Body of pancreas (tissue), 4 donors: ENCODE results near the gene CDK4.

Experiments used
- POLR2A ChIP-seq, 3 donors: fragments of 450-650 bp; IDR thresholded peaks; one replicate each; pipeline ENCODE4 v1.6.1; 2016; ENCODE audit warnings: antibody characterized with exemption in 3 of 3, mild to moderate bottlenecking in 2 of 3
- TF ChIP-seq, protein P1 (sequence below), 7 experiments: fragments of 450-650 bp in 4 of 7; fragments of 200-600 bp in 3 of 7; sonication (generic) in 3 of 7; IDR thresholded peaks; one replicate each; pipeline ENCODE4 v1.5.1; 2016 to 2019; ENCODE audit warnings: antibody characterized with exemption in 7 of 7

DNA sequence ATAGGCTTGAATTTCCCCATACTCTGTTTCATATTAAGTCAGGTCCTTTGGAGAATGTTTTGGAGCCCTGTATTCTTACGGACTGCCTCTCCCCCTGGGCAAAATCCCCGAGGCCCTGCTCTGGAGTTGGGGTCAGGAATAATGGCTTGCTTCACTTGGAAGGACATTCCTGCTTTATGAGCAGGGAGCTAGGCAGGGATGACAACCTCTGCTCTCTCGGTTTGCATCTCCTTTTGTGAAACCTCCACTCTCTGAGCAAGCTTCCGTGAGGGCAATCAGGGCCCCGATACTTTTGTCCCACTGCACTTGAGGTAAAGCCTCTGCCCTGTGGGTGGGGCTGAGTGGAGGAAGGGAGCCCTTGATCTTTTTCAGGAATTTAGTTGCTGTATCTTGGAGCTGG, 38.9 kb downstream of the CDK4 start:
- TF ChIP-seq, protein P1, sequence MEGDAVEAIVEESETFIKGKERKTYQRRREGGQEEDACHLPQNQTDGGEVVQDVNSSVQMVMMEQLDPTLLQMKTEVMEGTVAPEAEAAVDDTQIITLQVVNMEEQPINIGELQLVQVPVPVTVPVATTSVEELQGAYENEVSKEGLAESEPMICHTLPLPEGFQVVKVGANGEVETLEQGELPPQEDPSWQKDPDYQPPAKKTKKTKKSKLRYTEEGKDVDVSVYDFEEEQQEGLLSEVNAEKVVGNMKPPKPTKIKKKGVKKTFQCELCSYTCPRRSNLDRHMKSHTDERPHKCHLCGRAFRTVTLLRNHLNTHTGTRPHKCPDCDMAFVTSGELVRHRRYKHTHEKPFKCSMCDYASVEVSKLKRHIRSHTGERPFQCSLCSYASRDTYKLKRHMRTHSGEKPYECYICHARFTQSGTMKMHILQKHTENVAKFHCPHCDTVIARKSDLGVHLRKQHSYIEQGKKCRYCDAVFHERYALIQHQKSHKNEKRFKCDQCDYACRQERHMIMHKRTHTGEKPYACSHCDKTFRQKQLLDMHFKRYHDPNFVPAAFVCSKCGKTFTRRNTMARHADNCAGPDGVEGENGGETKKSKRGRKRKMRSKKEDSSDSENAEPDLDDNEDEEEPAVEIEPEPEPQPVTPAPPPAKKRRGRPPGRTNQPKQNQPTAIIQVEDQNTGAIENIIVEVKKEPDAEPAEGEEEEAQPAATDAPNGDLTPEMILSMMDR (IDR thresholded peaks at IDR 0.05): no peak
- TF ChIP-seq POLR2A (IDR thresholded peaks at IDR 0.05): no peak
